ENCODE data around the gene PDE5A. TPM values are rescaled to one million over a fixed set of nuclear protein-coding genes. Genes with fewer than 3 reads are reported as not detected.

PDE5A gene
- polyA plus RNA-seq, 1 donor from 2014 or later = 12.9 TPM

GRCh38 chr4:119478446-119479179 lies 150.0 kb downstream of the PDE5A start:
- Histone ChIP-seq H3K27me3 (ENCODE audit: insufficient read depth, low read depth, low read length) (no peaks in the 10 kb centered on the region), H4K20me1 (ENCODE audit: insufficient read depth) (no peaks in the 10 kb centered on the region), H3K9me3 (ENCODE audit: low read length) (no peaks in the 10 kb centered on the region), H3F3A (ENCODE audit: insufficient read depth, low read length, poor library complexity, severe bottlenecking) (no peaks in the 10 kb centered on the region), H2AFZ (ENCODE audit: low read depth, low read length) (no peak overlapping the region), H3K4me2 (ENCODE audit: low read length) (no peak overlapping the region), H3K36me3 (ENCODE audit: insufficient read depth, low read length) (no peaks in the 10 kb centered on the region), H3K27ac (ENCODE audit: low read length) (no peak overlapping the region), H3K79me2 (replicated peaks; ENCODE audit: insufficient read depth, low read length) (no peaks in the 10 kb centered on the region), H3K9me2 (ENCODE audit: insufficient read depth, low read length) (no peaks in the 10 kb centered on the region), H3K9ac (ENCODE audit: low read length) (no peak overlapping the region), H3K4me3 (ENCODE audit: low read length) (no peak overlapping the region)
- TF ChIP-seq EZH2 (IDR thresholded peaks at IDR 0.05; ENCODE audit: borderline replicate concordance, insufficient read depth, low read length, poor library complexity, severe bottlenecking) = no peak
- no peak for TF ChIP-seq POLR2AphosphoS5 (IDR thresholded peaks at IDR 0.05)
- no peak for TF ChIP-seq TAF1 (IDR thresholded peaks at IDR 0.05; ENCODE audit: low read depth)
- no peak for TF ChIP-seq RAD21 (conservative IDR thresholded peaks at IDR 0.05)
- TF ChIP-seq SMC3 (conservative IDR thresholded peaks at IDR 0.05; ENCODE audit: poor library complexity) = no peak
- TF ChIP-seq CTCF (IDR thresholded peaks at IDR 0.05; ENCODE audit: poor library complexity, severe bottlenecking) = no peak
- TF ChIP-seq EP300 (conservative IDR thresholded peaks at IDR 0.05; ENCODE audit: poor library complexity, severe bottlenecking) = no peak
- TF ChIP-seq REST (IDR thresholded peaks at IDR 0.05; ENCODE audit: borderline replicate concordance) = no peak
- no peak for TF ChIP-seq MXI1 (conservative IDR thresholded peaks at IDR 0.05; ENCODE audit: poor library complexity, severe bottlenecking)

- Histone ChIP-seq H3K27ac (ENCODE audit: low read length) (no peak overlapping the region), H4K20me1 (ENCODE audit: insufficient read depth) (no peaks in the 10 kb centered on the region), H3K9me3 (ENCODE audit: low read length) (no peaks in the 10 kb centered on the region), H3K9me2 (ENCODE audit: insufficient read depth, low read length) (no peaks in the 10 kb centered on the region), H3F3A (ENCODE audit: insufficient read depth, low read length, poor library complexity, severe bottlenecking) (no peaks in the 10 kb centered on the region), H3K4me3 (ENCODE audit: low read length) (no peak overlapping the region), H3K9ac (ENCODE audit: low read length) (no peak overlapping the region), H3K4me2 (ENCODE audit: low read length) (no peak overlapping the region), H3K27me3 (ENCODE audit: insufficient read depth, low read depth, low read length) (no peaks in the 10 kb centered on the region), H2AFZ (ENCODE audit: low read depth, low read length) (no peak overlapping the region), H3K79me2 (replicated peaks; ENCODE audit: insufficient read depth, low read length) (no peaks in the 10 kb centered on the region), H3K36me3 (ENCODE audit: insufficient read depth, low read length) (no peaks in the 10 kb centered on the region)
- TF ChIP-seq RAD21 (conservative IDR thresholded peaks at IDR 0.05) (no peak), REST (IDR thresholded peaks at IDR 0.05; ENCODE audit: borderline replicate concordance) (no peak), EP300 (conservative IDR thresholded peaks at IDR 0.05; ENCODE audit: poor library complexity, severe bottlenecking) (no peak), POLR2AphosphoS5 (IDR thresholded peaks at IDR 0.05) (no peak), SMC3 (conservative IDR thresholded peaks at IDR 0.05; ENCODE audit: poor library complexity) (no peak), CTCF (IDR thresholded peaks at IDR 0.05; ENCODE audit: poor library complexity, severe bottlenecking) (no peak), MXI1 (conservative IDR thresholded peaks at IDR 0.05; ENCODE audit: poor library complexity, severe bottlenecking) (no peak), EZH2 (IDR thresholded peaks at IDR 0.05; ENCODE audit: borderline replicate concordance, insufficient read depth, low read length, poor library complexity, severe bottlenecking) (no peak), TAF1 (IDR thresholded peaks at IDR 0.05; ENCODE audit: low read depth) (no peak)
Observed at GRCh38 chr4:119477412-119478053, 151.1 kb downstream of the PDE5A start.
